Vagina (tissue), 2 donors: ENCODE measurements around the gene EFHB.

Experiments
- POLR2A ChIP-seq, 2 donors: fragments of 450-650 bp; IDR thresholded peaks; one replicate each; pipeline ENCODE4 v1.6.1; 2017; ENCODE audit warnings: antibody characterized with exemption in 2 of 2, mild to moderate bottlenecking in 2 of 2, moderate library complexity in 2 of 2
- POLR2AphosphoS5 ChIP-seq, 2 donors: sonication (generic); formaldehyde crosslinking; IDR thresholded peaks; one replicate each; pipeline ENCODE4 v1.9.0; 2017; ENCODE audit warnings: antibody characterized with exemption in 2 of 2, mild to moderate bottlenecking in 2 of 2, low read depth in 1 of 2; ENCODE audit not compliant: insufficient read depth in 1 of 2
- TF ChIP-seq, protein P1 (sequence below), 3 experiments: fragments of 450-650 bp in 2 of 3; fragments of 200-600 bp in 1 of 3; sonication (generic) in 1 of 3; IDR thresholded peaks; one replicate each; pipeline ENCODE4 v1.5.1; 2017 to 2019; ENCODE audit warnings: antibody characterized with exemption in 3 of 3, mild to moderate bottlenecking in 2 of 3, moderate library complexity in 2 of 3

DNA sequence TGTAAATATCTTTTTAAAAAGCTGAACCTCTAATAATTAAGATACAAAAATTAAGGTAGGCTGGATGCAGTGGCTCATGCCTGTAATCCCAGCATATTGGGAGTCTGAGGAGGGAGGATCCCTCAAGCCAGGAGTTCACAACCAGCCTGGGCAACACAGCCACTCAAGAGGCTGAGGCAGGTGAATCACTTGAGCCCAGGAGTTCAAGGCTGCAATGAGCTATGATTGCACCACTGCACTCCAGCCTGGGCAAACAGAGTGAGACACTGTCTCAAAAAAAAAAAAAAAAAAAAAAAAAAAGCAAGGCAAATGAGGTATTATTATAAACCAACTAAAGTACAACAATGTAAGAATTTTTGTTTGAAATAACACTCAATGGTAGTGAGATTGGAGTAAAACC lies 47.6 kb downstream of the EFHB start:
- TF ChIP-seq POLR2AphosphoS5 (IDR thresholded peaks at IDR 0.05; ENCODE audit: insufficient read depth in 1 of 2, low read depth in 1 of 2) (no peak), POLR2A (IDR thresholded peaks at IDR 0.05) (no peak)
- TF ChIP-seq, protein P1, sequence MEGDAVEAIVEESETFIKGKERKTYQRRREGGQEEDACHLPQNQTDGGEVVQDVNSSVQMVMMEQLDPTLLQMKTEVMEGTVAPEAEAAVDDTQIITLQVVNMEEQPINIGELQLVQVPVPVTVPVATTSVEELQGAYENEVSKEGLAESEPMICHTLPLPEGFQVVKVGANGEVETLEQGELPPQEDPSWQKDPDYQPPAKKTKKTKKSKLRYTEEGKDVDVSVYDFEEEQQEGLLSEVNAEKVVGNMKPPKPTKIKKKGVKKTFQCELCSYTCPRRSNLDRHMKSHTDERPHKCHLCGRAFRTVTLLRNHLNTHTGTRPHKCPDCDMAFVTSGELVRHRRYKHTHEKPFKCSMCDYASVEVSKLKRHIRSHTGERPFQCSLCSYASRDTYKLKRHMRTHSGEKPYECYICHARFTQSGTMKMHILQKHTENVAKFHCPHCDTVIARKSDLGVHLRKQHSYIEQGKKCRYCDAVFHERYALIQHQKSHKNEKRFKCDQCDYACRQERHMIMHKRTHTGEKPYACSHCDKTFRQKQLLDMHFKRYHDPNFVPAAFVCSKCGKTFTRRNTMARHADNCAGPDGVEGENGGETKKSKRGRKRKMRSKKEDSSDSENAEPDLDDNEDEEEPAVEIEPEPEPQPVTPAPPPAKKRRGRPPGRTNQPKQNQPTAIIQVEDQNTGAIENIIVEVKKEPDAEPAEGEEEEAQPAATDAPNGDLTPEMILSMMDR (IDR thresholded peaks at IDR 0.05): no peak
